Fibroblast of lung (primary cell): Measurements from ENCODE around the gene SELENBP1.

Source experiments
- CTCF ChIP-seq, 2 donors: IDR thresholded peaks in 1 of 2; conservative IDR thresholded peaks in 1 of 2; 1 replicate in 1 of 2; 2 replicates in 1 of 2; pipeline ENCODE4 v1.5.1; 2011 to 2012; ENCODE audit warnings: low read length in 2 of 2, control low read depth in 1 of 2, inconsistent platforms in 1 of 2, low read depth in 1 of 2, mild to moderate bottlenecking in 1 of 2
- EZH2 ChIP-seq: IDR thresholded peaks from 2 replicates; pipeline ENCODE4 v1.5.1; 2012; ENCODE audit warnings: low read length, control low read depth, mild to moderate bottlenecking; ENCODE audit errors: missing control alignments

- TF ChIP-seq CTCF (conservative IDR thresholded peaks at IDR 0.05 in 1 of 2, IDR thresholded peaks at IDR 0.05 in 1 of 2; ENCODE audit: low read depth in 1 of 2, low read length in 2 of 2), result no peak
- no peak for TF ChIP-seq EZH2
These were observed 13.5 kb upstream of the SELENBP1 start for GRCh38 chr1:151386002-151386401.
